ENCODE measurements around the gene PRSS50. TPM values are rescaled to one million over a fixed set of nuclear protein-coding genes. Genes with fewer than 3 reads are reported as not detected.

Gene PRSS50
- total RNA-seq, 1 donor from 2014 or later: not detected

DNA sequence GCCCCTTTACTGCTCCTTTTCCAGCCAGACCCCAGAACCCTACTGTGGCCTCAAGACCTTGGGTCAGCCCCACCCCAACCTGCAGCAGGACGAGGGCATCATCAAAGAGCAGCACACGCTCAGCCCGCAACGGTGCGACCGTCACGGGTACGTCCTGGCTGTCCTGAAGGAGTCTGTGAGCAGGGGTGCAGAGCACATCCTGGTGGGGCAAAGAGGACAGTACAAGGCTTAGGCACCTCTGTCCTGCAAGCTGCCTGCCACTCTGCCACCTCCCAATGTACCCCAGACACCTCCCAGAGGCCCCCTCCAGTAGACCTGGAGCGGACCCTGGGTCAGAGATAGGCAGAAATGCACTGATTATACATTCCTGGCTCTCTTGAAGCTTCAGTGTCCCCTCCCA lies 32.2 kb downstream of the PRSS50 start:
- H3K36me3 Mint-ChIP-seq (ENCODE audit: unreplicated experiment): no peaks in the 10 kb centered on the region
- H3K4me1 Mint-ChIP-seq (ENCODE audit: unreplicated experiment): no peaks in the 10 kb centered on the region
- DNase-seq (ENCODE audit: extremely low spot score, unreplicated experiment): no peak
- H3K27ac Mint-ChIP-seq (ENCODE audit: unreplicated experiment): no peak overlapping the region
- no peaks in the 10 kb centered on the region for H3K9me3 Mint-ChIP-seq (ENCODE audit: unreplicated experiment)
- TF ChIP-seq, protein P1, sequence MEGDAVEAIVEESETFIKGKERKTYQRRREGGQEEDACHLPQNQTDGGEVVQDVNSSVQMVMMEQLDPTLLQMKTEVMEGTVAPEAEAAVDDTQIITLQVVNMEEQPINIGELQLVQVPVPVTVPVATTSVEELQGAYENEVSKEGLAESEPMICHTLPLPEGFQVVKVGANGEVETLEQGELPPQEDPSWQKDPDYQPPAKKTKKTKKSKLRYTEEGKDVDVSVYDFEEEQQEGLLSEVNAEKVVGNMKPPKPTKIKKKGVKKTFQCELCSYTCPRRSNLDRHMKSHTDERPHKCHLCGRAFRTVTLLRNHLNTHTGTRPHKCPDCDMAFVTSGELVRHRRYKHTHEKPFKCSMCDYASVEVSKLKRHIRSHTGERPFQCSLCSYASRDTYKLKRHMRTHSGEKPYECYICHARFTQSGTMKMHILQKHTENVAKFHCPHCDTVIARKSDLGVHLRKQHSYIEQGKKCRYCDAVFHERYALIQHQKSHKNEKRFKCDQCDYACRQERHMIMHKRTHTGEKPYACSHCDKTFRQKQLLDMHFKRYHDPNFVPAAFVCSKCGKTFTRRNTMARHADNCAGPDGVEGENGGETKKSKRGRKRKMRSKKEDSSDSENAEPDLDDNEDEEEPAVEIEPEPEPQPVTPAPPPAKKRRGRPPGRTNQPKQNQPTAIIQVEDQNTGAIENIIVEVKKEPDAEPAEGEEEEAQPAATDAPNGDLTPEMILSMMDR (IDR thresholded peaks at IDR 0.05): no peak
- peaks cover under 1% of the 10 kb centered on the region for H3K27me3 Mint-ChIP-seq (ENCODE audit: unreplicated experiment)
- H3K4me3 Mint-ChIP-seq (ENCODE audit: unreplicated experiment): no peak overlapping the region

DNA sequence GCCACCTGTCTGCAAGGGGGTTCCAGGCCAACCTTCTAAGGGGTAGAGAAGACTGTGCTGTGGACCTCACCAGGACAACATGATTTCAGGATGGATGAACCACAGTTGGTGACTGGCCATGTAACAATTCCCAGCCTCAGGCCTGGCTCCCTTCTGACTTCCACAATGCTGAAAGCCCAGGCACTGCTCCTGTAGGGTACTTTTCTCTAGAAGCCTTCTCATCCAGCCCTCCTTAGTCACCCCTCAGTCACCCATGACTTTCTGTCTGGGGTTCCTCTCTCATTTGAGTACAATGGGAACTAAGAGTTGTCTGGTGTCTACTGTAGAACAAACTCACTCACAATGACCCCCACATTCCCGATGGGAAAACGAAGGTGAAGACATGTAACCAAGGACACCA lies 32.8 kb downstream of the PRSS50 start:
- no peaks in the 10 kb centered on the region for H3K36me3 Mint-ChIP-seq (ENCODE audit: unreplicated experiment)
- H3K27me3 Mint-ChIP-seq (ENCODE audit: unreplicated experiment): peaks cover 2% of the 10 kb centered on the region
- no peaks in the 10 kb centered on the region for H3K9me3 Mint-ChIP-seq (ENCODE audit: unreplicated experiment)
- H3K4me3 Mint-ChIP-seq (ENCODE audit: unreplicated experiment): no peak overlapping the region
- no peak for DNase-seq (ENCODE audit: extremely low spot score, unreplicated experiment)
- TF ChIP-seq, protein P1 (IDR thresholded peaks at IDR 0.05): no peak
- H3K4me1 Mint-ChIP-seq (ENCODE audit: unreplicated experiment): no peaks in the 10 kb centered on the region
- no peak overlapping the region for H3K27ac Mint-ChIP-seq (ENCODE audit: unreplicated experiment)

DNA sequence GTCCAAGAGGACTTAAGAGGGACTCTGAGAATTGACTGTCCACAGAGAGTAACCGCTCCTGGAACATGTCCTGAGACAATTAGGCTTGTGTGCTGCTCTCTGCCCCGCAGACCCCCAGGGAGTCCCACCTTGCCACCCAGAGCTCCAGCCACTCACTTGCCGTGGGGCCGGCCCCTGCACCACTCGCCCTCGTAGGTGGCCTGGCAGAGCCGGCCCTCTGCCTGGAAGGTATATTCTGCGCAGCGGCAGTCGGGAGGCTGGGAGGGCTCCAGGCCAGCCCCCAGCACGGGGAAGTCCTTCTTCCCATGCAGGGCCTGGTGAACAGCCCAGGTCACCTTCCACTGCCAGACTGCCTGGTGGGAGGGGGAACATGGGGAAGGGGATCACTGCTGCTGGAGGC lies 34.7 kb downstream of the PRSS50 start:
- no peak overlapping the region for H3K27ac Mint-ChIP-seq (ENCODE audit: unreplicated experiment)
- no peaks in the 10 kb centered on the region for H3K4me1 Mint-ChIP-seq (ENCODE audit: unreplicated experiment)
- no peaks in the 10 kb centered on the region for H3K9me3 Mint-ChIP-seq (ENCODE audit: unreplicated experiment)
- H3K4me3 Mint-ChIP-seq (ENCODE audit: unreplicated experiment): no peak overlapping the region
- peaks cover 4% of the 10 kb centered on the region for H3K27me3 Mint-ChIP-seq (ENCODE audit: unreplicated experiment)
- no peak for DNase-seq (ENCODE audit: extremely low spot score, unreplicated experiment)
- TF ChIP-seq, protein P1 (IDR thresholded peaks at IDR 0.05): no peak
- no peaks in the 10 kb centered on the region for H3K36me3 Mint-ChIP-seq (ENCODE audit: unreplicated experiment)

DNA sequence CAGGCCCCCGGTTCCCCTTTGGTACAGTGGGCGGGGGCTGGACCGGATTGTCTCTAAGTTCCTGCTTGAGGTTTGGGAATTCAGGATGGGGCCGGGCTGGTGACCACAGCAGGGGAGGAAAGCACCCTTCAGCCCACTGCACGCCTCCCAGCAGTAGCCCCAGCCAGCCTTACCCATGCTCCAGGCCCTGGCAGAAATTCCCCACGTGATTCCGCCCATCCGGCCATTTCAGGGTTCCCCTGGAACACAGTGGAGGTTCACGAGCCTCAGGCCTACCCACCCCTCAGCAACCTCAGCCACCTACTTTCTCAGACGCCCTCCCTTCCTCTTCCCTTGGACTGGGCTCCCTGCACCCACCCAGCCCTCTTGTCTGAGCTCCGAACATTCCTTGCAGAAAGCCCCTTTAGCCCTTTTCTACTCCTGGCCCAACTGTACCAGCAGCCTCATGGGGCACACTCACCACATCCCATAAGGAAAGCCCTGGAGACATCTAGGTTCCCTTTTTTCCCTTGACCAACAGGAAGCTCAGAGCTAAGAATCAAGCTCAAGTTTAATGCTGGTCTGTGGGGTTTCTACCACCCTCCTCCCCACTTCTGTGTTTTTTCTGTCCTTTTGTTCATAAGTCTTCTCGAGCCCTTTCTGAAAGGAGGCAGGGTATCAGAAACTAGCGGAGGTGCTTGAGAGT lies 35.7 kb downstream of the PRSS50 start:
- no peak overlapping the region for H3K4me3 Mint-ChIP-seq (ENCODE audit: unreplicated experiment)
- no peak for DNase-seq (ENCODE audit: extremely low spot score, unreplicated experiment)
- H3K9me3 Mint-ChIP-seq (ENCODE audit: unreplicated experiment): no peaks in the 10 kb centered on the region
- TF ChIP-seq, protein P1 (IDR thresholded peaks at IDR 0.05): no peak
- no peaks in the 10 kb centered on the region for H3K36me3 Mint-ChIP-seq (ENCODE audit: unreplicated experiment)
- no peaks in the 10 kb centered on the region for H3K4me1 Mint-ChIP-seq (ENCODE audit: unreplicated experiment)
- no peak overlapping the region for H3K27ac Mint-ChIP-seq (ENCODE audit: unreplicated experiment)
- H3K27me3 Mint-ChIP-seq (ENCODE audit: unreplicated experiment): peaks cover 4% of the 10 kb centered on the region

DNA sequence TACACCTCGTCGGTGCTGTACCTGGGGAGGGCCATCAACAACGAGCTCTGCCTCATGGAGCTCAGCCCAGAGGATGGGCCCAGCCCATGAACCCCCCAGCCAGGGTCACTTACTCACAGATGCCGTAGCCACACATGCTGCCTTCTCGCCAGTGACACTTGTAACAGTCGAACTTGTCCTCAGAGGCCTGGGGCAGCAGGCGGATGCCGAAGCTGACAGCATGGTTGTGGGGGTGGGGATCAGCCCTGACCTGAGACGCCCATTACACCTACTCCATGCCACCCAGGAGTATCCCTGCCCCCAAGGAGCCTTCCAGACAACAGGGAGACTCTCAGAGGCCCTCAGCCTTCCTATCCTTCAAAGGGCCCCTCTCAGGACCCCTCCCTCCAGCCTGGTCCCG lies 36.3 kb downstream of the PRSS50 start:
- TF ChIP-seq, protein P1 (IDR thresholded peaks at IDR 0.05): no peak
- no peaks in the 10 kb centered on the region for H3K9me3 Mint-ChIP-seq (ENCODE audit: unreplicated experiment)
- no peak overlapping the region for H3K27ac Mint-ChIP-seq (ENCODE audit: unreplicated experiment)
- no peak for DNase-seq (ENCODE audit: extremely low spot score, unreplicated experiment)
- no peaks in the 10 kb centered on the region for H3K4me1 Mint-ChIP-seq (ENCODE audit: unreplicated experiment)
- no peaks in the 10 kb centered on the region for H3K36me3 Mint-ChIP-seq (ENCODE audit: unreplicated experiment)
- H3K27me3 Mint-ChIP-seq (ENCODE audit: unreplicated experiment): peaks cover 4% of the 10 kb centered on the region
- H3K4me3 Mint-ChIP-seq (ENCODE audit: unreplicated experiment): no peak overlapping the region

All from osteocyte (in vitro differentiated cells).